HG02623 (cell line): Measurements from ENCODE around the gene CCDC170.

Source experiments
- ATAC-seq: cut with Tn5 transposase; IDR thresholded peaks from one replicate; pipeline ENCODE4 v1.9.1; 2021; ENCODE audit warnings: moderate library complexity; ENCODE audit not compliant: unreplicated experiment

The CCDC170 gene

DNA sequence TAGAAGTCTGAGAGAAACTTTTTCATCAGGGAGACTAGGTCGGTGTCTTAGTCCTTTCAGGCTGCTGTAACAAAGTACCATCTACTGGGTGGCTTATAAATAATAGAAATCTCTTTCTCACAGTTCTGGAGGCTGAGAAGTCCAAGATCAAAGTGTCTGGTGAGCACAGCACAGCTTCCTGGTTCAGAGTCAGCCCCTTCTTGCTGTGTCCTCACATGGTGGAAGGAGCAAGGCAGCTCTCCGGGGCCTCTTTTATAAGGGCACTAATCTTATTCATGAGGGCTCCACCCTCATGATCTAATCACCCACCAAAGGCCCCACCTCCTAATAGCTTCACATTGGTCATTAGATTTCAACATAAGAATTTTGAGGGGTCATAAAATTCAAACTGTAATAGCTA, 122.8 kb downstream of the CCDC170 start:
- ATAC-seq, result no peak

DNA sequence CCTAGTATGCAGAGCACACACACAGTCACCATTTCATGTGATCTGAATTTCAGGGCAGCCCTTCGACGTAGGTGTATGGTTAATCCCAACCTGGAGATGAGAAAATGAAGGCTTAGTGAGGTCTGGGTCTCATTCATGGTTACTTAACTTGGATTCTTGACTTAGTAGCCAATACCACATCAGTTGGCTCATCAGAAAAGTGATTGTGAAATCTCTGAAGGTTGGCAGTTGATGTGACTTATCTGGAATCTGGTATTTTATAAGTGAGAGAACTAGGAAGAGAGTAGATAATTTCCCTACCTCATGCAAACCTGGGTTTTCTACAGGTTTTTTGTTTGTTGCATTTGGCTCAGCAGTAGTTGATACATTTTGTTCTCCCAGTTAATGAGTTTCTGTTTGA, 123.7 kb downstream of the CCDC170 start:
- ATAC-seq, result no peak

DNA sequence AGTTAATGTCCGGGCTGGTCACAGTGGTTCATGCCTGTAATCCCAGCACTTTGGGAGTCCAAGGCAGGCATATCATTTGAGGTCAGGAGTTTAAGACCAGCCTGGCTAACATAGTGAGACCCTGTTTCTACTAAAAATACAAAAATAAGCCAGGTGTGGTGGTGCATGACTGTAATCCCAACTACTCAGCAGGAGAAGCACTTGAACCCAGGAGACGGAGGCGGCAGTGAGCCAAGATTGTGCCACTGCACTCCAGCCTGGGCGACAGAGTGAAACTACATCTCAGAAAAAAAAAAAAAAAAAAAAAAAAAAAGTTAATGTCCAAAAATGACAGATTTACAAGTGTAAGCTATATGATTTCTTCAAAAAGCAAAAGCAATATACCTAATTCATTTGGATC, 124.9 kb downstream of the CCDC170 start:
- no peak for ATAC-seq

DNA sequence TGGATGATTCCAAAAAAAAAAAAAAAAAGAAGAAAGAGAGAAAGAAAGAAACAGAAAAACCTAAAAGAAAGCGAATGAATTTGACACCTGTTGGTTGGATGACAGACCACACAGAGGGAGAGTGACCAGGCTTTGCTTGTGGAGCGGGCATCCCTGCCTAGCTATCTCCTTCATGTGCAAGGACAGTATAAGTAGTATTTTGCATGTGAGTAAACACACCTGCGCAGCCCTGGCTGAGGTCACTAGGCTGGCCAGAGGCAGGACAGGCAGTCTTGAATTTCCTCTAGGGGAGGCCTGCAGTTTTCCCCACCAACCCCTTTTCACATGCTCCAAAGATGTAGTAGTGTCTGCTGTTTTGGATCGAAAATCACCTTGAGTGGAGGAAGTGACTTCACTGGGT, 126.4 kb downstream of the CCDC170 start:
- no peak for ATAC-seq

DNA sequence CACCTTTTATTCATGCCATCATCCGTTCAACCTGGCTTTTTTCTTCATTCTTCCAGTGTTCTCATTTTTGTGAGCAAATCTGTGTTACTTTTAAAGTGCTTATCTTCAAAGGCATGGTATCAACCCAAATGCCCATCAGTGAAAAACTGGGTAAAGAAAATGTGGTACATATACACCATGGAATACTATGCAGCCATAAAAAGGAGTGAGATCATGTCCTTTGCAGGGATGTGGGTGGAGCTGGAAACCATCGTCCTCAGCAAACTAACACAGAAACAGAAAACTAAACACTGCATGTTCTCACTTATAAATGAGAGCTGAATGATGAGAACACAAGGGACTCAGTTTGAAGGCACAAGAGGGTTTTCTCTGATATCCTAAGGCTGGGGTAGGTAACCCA, 130.3 kb downstream of the CCDC170 start:
- no peak for ATAC-seq

DNA sequence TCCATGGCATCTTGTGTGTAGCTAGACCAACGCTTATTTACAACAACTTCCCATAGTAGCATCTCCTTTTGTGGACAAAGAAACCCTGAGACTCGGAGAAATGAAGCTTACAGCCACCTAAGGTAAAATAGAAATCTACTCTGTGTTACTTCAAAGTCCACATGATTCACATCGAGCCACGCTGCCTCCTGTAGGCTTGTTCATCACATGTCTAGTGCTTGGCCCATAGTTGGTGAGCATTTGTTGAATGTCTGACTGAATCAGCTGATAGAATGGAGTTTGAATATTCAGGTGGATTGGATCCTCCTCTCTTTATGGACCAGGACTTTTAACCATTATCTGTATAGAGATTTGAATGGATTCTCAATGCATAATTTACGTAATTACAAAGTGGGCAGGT, 130.7 kb downstream of the CCDC170 start:
- ATAC-seq, result no peak

DNA sequence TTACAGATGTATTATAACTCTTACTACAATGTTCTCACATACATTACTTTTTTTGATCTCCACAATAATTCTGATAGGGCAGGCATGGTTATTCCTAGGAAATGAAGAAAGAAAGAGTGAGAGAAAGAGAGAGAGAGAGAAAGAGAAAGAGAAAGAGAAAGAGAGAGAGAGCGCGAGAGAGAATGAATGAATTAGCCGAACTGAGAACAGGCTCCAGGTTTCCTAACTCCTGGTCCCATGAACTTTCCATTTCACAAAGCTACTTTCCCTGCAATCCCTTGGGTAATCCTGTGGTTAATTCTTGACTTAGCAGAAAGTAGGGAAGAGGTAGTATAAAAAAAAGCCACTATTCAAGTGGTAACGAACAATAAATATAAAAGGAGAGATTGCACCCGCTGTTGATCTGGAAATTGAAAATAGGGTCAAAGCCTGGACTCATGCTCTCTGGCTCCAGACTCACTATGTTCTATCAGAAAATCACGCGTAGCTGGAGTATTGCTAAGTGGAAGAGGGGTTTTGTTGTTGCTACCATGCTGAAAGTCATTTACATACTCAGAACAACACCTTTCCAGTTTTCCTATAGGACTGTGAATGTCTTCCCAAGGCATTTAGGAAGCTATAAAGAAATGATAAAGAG, 131.2 kb downstream of the CCDC170 start:
- no peak for ATAC-seq

DNA sequence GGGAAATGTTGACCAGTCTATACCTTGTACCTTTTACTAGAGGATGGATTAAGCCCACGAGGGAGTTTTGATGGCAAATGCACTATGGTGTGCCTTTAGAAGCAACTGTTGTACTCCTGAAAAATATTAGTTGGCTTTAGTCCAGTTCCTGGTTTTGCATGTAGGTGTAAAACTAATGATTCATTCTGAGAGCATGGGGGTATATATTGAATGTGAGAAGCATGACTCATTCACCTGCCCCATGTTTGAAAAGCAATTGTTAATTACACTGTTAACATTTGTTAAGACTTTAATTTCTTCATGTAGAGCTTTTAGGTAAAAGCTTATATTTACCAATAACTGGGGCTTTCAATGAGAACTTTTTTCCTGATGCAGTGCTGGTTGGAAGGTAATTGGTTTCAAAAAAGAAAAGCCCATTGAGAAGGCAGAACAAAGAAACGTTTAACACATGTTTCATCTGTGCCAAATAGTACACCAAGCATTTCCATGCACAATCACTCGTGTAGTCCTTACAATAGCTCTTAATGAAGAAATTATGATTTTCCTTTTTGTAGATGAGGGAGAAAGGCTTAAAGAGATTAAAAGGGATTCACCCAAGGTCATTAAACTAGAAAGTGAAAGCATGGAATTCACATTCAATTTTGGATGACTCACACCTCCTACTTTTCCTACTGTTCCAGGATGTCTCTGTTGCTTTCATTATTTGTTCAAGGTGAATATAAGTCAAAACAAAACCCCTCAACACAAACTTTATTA, 134.1 kb downstream of the CCDC170 start:
- ATAC-seq, result no peak

DNA sequence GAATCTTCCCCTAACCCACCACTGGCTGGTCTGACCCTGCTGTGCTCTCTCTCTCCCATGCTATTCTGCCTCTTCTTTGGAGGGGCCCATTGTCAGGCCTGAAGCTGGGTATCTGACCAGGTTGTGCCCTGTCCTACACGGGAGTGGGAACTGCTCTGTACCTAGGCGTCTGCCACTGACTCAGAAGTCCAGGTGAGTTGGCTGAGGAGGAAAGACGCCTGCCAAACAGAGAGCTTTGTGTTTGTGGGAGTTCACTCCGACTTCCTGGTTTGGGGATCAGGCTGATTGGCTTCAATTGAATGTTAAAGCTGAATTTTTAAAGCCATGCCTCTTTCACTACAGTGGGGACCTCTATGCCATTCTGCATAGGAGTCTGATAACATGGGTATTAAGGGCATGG, 136.0 kb downstream of the CCDC170 start:
- ATAC-seq, result no peak

DNA sequence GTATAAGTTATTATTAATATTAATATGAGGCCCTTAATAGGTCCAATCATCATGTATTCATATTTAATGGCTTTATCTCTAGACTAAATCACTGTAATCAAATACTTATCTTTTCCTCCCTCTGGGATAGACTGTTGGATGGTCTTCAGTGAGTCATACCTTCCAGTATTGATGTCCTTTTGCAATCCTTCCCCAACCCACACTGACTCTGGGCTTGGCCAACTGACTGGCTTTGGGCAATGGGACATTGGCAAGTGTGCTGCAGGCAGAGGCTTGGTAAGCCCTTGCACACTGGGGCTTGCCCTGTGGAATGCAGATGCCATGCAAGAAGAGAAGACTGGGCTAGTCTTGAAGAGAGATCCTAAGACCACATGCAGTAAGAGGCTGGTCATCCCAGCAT, 136.6 kb downstream of the CCDC170 start:
- no peak for ATAC-seq

DNA sequence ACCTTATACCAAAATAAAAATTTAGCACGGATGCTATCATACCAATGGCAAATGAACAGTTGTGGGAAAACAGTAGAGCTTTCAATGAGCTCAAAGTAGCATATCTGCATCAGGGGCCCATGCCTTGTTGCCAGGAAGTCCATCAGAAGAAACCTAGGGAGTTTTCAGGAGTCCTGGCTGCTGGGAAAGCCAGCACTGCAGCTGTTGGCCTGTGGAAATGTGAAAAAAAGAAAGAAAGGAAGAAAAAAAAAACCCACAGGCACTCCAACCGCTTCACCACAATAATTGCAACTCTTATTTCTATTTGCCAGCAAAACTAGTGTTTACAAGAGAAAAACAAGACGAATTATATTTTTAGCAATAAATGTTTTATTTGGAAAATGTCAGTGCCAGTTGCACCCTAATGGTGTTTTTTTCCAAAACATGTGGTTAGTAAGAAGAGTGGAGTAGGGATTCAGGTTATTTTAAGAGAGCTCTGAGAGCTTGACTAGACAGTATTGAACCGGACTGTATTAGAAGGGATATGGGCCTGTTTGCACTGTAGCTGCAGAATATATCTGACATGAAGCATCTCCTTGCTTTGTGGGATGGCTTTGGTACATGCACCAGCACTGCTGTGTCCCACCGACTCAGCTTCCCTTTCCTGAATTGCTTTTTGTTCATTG, 137.3 kb downstream of the CCDC170 start:
- ATAC-seq, result no peak

DNA sequence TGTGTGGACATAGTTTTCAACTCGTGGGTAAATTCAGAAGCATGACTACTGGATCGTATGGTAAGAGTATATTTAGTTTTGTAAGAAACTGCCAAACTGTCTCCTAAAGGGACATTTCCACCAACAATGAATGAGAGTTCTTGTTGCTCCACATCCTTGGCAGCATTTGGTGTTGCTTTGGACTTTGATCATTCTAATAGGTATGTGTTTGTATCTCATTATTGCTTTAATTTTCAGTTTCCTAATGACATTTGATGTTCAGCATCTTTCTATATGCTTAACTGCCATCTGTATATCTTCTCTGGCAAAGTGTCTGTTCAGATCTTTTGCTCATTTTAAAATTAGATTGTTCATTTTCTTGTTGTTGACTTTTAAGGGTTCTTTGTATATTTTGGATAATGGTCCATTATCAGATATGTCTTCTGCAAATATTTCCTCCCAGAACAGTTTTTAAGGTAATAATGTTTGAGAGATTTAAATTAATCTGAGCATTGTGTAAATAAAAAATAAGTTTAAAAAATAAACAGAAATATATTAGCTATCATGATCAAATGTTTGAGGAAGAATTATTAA, 138.7 kb downstream of the CCDC170 start:
- ATAC-seq, result no peak

DNA sequence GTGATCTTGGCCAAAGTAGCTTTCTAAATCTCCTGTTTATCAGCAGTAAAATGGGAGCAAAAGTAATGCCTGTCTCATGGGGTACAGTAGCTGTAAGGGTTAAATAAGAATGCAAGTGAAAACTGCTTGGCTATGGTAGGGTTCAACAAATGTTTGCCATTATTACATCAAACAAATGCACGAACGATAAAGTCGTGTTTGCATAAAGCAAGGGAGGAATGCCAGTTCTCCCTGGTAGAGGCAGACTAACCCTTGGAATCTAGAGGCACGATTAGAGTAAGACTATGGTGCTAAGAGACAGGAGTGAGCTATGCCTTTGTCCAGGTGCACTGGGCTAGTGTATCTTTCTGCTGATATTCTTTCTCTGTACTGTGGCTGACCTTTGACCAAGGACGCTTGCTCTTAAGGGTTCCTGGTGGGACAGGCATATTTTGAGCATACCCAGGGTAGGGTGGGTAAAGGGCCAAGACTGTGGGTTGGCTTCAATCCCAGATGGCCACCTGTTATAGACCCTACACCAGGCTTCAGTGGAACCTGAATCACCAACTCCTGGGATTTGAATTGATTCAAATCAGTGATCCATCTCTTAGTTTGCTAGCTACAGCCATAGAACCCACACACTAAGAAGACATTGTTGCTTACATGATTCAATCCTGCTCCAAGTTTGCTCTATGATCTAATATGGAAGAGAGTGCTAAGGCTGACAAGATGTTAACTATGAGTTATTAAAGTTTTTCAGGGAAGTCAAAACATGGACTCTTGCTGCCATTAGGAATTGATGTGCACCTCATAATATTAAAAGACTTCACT, 139.9 kb downstream of the CCDC170 start:
- no peak for ATAC-seq

DNA sequence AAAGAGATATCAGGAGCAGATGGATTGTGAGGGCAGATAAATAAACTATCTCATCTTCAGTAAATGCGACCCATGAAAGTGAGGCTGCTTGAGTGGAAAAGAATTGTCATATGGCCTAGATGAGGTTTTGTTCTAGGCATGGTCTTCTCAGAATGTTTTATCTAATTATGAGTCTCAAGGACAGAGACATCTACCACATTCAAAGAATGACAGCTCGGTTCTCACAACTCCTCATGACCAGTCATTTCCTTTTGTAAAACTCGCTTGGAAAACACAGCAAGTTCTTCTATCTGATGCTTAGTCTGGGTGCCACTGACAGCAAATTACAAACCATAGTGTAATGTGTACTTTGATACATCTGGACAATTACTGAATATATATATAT, 140.5 kb downstream of the CCDC170 start:
- no peak for ATAC-seq

DNA sequence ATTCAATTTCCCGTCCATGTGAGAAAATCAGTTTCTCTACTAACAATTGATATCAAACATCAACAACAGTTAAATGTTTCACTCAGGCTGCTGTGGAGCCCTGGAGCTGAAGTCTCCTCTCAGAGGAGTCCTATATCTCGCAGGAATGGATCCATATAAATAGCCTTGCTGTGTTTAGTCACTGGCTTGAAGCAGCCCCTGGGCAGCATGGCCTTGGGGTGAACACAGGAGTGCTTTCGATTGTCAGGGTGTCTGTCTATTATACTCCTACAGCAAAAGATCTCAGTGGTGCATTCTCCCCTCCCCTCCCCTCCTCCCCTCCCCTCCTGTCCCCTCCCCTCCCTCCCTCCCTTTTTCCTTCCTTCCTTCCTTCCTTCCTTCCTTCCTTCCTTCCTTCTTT, 141.9 kb downstream of the CCDC170 start:
- no peak for ATAC-seq

DNA sequence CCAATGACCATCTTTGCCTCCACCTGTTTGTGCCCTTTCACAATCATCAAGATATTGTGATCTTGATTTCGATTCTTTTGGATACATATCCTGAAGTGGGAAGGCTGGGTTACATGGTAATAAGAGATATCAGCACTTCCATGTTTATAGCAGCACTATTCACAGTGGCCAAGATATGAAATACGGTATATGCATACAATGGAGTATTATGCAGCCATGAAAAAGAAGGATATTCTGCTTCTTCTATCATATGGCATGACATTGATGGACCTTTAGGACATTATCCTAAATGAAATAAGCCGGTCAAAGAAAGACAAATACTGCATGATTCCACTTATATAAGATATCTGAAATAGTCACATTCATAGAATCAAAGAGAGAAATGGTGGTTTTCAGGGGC, 144.0 kb downstream of the CCDC170 start:
- ATAC-seq, result no peak

DNA sequence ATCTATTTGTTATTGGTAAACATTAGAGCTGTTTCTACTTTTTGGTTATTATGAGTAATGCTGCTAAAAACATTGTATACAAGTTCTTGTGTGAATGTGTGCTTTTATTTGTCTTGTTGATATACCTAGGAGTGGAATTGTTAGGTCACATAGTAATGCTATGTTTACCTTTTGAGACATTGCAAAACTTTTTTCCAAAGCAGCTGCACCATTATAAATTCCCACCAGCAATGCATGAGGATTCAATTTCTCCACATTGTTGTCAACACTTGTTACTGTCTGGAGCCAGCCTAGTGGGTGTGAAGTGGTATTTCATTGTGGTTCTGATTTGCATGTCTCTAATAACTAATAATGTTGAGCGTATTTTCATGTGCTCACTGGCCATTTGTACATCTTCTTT, 145.9 kb downstream of the CCDC170 start:
- no peak for ATAC-seq

DNA sequence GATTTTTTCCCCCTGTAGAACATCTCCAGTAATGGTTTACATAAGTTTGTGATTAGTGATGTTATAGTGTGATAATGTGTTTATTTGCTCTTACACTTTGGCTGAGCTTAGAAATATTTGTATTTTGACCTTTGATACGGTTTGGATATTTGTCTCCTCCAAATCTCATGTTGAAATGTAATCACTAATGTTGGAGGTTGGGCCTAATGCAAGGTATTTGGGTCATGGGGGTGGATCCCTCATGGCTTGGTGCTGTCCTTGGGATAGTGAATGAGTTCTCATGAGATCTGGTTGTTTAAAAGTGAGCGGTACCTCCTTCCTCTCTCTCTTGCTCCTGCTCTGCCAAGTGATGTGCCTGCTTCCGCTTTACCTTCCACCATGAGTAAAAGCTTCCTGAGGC, 147.2 kb downstream of the CCDC170 start:
- no peak for ATAC-seq

DNA sequence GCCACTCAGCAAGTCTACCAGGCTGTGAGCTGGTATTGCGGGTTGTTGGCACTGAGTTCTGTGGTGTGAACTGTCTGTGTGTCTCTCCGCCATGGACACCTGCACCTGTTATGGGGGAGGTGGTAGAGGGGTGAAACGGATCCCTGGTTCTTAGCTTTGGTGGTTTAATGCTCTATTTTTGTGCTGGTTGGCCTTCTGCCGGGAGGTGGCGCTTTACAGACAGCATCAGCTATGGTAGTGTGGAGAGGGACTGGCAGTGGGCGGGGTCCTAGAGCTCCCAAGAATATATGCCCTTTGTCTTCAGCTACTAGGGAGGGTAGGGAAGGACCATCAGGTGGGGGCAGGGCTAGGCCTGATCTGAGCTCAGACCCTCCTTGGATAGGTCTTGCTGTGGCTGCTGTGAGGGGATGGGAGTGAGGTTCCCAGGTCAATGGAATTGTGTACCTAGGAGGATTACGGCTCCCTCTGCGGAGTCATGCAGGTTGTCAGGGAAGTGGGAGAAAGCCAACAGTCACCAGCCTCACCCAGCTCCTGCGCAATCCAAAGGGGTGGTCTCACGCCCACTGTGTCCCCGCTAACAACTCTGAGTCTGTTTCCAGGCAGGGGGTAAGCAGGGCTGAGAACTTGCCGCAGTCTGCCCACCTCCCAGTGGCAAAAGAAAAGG, 154.3 kb downstream of the CCDC170 start:
- no peak for ATAC-seq

DNA sequence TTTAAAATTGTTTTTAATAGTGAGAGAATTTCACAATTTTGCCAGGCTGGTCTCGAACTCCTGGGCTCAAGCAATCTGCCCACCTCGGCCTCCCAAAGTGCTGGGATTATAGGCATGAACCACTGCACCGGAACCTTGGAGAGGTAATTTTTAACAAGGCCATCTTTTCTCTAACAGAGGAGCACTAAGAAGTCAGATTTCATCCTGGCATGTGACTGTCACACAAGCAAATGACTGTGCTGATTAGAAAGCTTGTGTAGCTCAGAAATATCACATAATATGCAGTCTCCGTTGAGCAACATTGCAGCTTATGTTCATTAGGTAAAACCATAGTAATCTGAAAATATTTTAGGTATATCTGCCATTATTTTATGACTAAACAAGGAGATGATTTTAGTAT, 156.0 kb downstream of the CCDC170 start:
- ATAC-seq, result no peak

DNA sequence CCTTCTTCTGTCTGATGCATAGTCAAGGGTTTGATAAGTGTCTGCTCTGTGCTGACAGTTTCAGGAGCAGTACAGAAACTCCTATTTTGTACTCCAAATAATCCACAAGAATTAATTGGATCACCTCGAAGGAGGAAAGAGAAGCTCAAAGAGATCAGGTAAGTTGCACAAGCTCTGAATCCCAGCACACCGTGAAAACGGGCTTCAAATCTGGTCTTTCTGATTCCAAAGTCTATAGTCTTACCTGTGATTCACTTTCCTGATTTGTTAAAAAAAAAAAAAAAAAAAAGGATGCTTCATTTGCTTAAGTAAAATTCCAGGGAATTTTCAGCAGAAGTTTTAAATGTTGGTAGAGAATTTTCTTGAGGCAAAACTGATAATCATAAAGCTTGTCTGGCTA, 157.8 kb downstream of the CCDC170 start:
- no peak for ATAC-seq
